Measurements from ENCODE around the gene HHAT.

DNA sequence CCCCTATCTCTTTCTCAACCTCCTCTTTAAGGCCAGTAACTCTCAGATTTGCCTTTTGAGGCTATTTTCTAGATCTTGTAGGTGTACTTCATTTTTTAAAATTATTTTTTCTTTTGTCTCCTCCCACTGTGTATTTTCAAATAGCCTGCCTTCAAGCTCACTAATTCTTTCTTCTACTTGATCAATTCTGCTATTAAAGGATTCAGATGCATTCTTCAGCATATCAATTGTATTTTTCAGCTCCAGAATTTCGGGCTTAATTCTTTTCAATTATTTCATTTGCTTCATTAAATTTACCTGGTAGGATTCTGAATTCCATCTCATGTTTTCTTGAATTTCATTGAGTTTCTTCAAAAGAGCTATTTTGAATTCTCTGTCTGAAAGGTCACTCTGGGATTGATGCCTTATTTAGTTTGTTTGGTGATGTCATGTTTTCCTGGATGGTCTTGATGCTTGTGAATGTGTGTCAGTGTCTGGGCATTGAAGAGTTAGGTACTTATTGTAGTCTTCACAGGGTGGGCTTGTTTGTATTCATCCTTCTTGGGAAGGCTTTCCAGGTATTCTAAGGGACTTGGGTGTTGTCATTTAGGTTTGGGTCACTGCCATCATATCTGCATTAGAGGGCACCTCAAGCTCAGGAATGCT, 3.6 kb upstream of the HHAT start:
- TF ChIP-seq, protein P1, sequence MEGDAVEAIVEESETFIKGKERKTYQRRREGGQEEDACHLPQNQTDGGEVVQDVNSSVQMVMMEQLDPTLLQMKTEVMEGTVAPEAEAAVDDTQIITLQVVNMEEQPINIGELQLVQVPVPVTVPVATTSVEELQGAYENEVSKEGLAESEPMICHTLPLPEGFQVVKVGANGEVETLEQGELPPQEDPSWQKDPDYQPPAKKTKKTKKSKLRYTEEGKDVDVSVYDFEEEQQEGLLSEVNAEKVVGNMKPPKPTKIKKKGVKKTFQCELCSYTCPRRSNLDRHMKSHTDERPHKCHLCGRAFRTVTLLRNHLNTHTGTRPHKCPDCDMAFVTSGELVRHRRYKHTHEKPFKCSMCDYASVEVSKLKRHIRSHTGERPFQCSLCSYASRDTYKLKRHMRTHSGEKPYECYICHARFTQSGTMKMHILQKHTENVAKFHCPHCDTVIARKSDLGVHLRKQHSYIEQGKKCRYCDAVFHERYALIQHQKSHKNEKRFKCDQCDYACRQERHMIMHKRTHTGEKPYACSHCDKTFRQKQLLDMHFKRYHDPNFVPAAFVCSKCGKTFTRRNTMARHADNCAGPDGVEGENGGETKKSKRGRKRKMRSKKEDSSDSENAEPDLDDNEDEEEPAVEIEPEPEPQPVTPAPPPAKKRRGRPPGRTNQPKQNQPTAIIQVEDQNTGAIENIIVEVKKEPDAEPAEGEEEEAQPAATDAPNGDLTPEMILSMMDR (IDR thresholded peaks at IDR 0.05; ENCODE audit: low read length): no peak
- no peak for TF ChIP-seq EZH2 (IDR thresholded peaks at IDR 0.05; ENCODE audit: borderline replicate concordance, low read length)

All from OCI-LY1 (cell line).